ENCODE data around the gene STX2.
A peak's percentile ranks its signal among the peaks of the same experiment; 100 is the strongest.

Gene STX2

DNA sequence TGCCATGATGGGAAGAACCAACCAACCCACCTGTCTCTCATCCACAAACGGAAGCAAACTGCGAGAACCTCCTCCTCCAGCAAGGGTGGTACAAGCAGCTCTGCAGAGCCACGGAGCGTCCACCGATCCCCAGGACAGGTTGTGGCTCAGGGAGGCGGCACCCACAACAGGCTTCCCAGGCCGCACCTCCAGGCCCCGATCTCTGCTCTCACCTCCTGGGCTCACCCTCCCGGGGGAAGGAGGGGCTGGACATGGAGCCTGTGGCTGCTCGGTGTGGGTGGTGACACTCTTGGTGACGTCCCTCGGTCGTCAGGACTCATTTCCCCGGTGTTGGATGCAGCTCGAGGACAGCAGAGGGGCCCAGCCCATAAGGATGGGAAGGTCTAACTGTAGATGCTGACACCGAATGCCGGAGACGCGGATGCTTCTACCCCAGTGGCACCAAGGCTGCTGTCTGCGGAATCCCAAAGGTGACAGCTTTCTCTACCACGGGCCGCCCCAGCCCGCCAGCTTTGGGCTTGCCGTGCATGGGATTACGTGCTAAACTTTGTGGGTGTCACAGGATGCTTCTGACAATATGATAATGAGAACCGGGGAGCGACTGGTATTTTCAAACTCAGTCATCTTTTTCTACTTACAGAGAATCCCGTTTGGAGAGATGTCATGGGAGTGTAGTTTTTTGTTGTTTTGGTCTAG, 58.0 kb downstream of the STX2 start:
- no peak for TF ChIP-seq JUND (IDR thresholded peaks at IDR 0.05; ENCODE audit: low read depth)
- DNase-seq (ENCODE audit: low read depth in 1 of 2, low spot score in 1 of 2) = no peak
- in situ Hi-C loops (cut with HindIII; ENCODE audit: low pct_unique_long_range_greater_than_20kb, low sequenced_read_pairs) = no loop called here

GRCh38 chr12:130780325-130780724, 58.7 kb downstream of the STX2 start:
- no peak for TF ChIP-seq JUND (IDR thresholded peaks at IDR 0.05; ENCODE audit: low read depth)
- in situ Hi-C loops (cut with HindIII; ENCODE audit: low pct_unique_long_range_greater_than_20kb, low sequenced_read_pairs) = no loop called here
- DNase-seq (ENCODE audit: low read depth in 1 of 2, low spot score in 1 of 2) = no peak

DNA sequence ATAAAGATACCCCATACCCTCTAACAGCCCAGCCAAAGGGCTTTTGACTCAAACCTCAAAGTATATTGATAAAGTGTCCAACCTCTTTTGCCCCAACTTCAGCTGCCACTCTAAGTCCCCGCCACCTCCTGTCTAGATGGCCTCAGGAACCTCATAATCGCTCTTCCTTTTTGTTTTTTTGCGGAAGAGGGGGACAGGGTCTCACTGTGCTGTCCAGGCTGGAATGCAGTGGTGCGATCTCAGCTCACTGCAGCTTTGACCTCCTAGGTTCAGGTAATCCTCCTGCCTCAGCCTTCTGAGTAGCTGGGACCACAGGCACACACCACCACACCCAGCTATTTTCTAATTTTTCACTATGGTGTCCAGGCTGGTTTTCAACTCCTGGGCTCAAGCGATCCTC, 60.3 kb downstream of the STX2 start:
- in situ Hi-C loops (cut with HindIII; ENCODE audit: low pct_unique_long_range_greater_than_20kb, low sequenced_read_pairs) = no loop called here
- no peak for TF ChIP-seq JUND (IDR thresholded peaks at IDR 0.05; ENCODE audit: low read depth)
- DNase-seq (ENCODE audit: low read depth in 1 of 2, low spot score in 1 of 2) = no peak

- TF ChIP-seq JUND (IDR thresholded peaks at IDR 0.05; ENCODE audit: low read depth) = no peak
- in situ Hi-C loops (cut with HindIII; ENCODE audit: low pct_unique_long_range_greater_than_20kb, low sequenced_read_pairs) = no loop called here
- no peak for DNase-seq (ENCODE audit: low read depth in 1 of 2, low spot score in 1 of 2)
Observed at GRCh38 chr12:130776857-130777339, 62.2 kb downstream of the STX2 start.

GRCh38 chr12:130775953-130776856, 62.8 kb downstream of the STX2 start:
- DNase-seq (ENCODE audit: low read depth in 1 of 2, low spot score in 1 of 2) = peak; percentile 73 to 75
- in situ Hi-C loops (cut with HindIII; ENCODE audit: low pct_unique_long_range_greater_than_20kb, low sequenced_read_pairs) = no loop called here
- no peak for TF ChIP-seq JUND (IDR thresholded peaks at IDR 0.05; ENCODE audit: low read depth)

DNA sequence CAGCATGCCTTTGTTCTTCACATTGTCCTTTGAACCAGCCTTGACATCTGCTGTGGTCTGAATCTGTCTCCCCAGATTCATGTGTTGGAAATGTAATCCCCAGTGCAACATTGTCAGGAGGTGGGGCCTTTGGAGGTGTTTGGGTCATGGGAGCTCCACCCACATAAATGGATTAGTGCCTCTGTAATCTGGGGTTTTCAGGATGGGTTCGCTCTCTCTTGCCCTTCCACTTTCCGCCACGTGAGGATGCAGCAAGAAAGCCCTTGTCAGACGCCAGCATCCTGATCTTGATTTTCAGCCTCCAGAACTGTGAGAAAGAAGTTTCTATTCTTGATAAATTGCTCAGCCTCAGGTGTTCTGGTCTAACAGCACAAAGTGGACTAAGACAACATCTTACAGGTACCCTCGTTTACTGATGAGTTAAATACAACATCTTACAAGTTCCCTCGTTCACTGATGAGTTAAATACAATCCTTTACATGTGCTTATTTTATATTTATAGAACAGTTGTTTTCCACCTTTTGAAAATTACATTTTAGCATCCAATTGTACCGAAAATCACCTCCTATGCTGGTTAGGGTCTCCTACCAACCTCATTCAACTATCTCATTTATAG, 68.5 kb downstream of the STX2 start:
- in situ Hi-C loops (cut with HindIII; ENCODE audit: low pct_unique_long_range_greater_than_20kb, low sequenced_read_pairs) = no loop called here
- DNase-seq (ENCODE audit: low read depth in 1 of 2, low spot score in 1 of 2) = no peak
- TF ChIP-seq JUND (IDR thresholded peaks at IDR 0.05; ENCODE audit: low read depth) = no peak

- TF ChIP-seq JUND (IDR thresholded peaks at IDR 0.05; ENCODE audit: low read depth) = no peak
- DNase-seq (ENCODE audit: low read depth in 1 of 2, low spot score in 1 of 2) = no peak
- in situ Hi-C loops (cut with HindIII; ENCODE audit: low pct_unique_long_range_greater_than_20kb, low sequenced_read_pairs) = no loop called here
Observed at GRCh38 chr12:130768120-130768519, 70.9 kb downstream of the STX2 start.

- no peak for DNase-seq (ENCODE audit: low read depth in 1 of 2, low spot score in 1 of 2)
- TF ChIP-seq JUND (IDR thresholded peaks at IDR 0.05; ENCODE audit: low read depth) = no peak
- in situ Hi-C loops (cut with HindIII; ENCODE audit: low pct_unique_long_range_greater_than_20kb, low sequenced_read_pairs) = no loop called here
Observed at GRCh38 chr12:130766470-130766869, 72.6 kb downstream of the STX2 start.

DNA sequence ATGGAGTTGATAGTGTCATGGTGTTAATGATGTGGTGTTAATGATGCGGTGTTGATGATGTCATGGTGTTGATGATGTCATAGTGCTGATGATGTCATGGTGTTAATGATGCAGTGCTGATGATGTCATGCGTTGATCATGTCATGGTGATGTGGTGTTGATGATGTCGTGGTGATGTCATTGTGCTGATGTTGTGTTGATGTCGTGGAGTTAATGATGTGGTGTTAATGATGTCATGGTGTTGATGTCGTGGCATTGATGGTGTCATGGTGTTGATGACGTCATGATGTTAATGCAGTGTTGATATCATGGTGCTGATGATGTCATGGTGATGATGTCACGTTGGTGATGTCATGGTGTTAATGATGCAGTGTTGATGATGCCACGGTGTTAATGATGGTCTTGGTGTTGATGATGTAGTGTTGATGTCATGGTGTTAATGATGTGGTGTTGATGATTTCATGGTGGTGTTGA, 73.8 kb downstream of the STX2 start:
- no peak for TF ChIP-seq JUND (IDR thresholded peaks at IDR 0.05; ENCODE audit: low read depth)
- in situ Hi-C loops (cut with HindIII; ENCODE audit: low pct_unique_long_range_greater_than_20kb, low sequenced_read_pairs) = no loop called here
- peak in 1 of 2 experiments; percentile 71 for DNase-seq (ENCODE audit: low read depth in 1 of 2, low spot score in 1 of 2)

- TF ChIP-seq JUND (IDR thresholded peaks at IDR 0.05; ENCODE audit: low read depth) = no peak
- peak in 1 of 2 experiments; percentile 80 for DNase-seq (ENCODE audit: low read depth in 1 of 2, low spot score in 1 of 2)
- in situ Hi-C loops (cut with HindIII; ENCODE audit: low pct_unique_long_range_greater_than_20kb, low sequenced_read_pairs) = no loop called here
Observed at GRCh38 chr12:130764475-130765185, 74.4 kb downstream of the STX2 start.

DNA sequence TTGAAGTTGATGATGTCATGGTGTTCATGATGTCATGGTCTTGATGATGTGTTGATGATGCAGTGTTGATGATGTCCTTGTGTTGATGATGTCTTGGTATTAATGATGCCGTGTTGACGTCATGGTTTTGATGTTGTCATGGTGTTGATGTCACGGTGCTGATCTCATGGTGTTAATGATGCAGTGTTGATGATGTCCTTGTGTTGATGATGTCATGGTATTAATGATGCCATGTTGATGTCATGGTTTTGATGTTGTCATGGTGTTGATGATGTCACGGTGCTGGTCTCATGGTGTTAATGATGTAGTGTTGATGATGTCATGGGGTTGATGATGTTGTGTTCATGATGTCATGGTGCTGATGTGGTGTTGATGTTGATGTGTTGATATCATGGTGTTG, 75.0 kb downstream of the STX2 start:
- peak in 1 of 2 experiments; percentile 70 for DNase-seq (ENCODE audit: low read depth in 1 of 2, low spot score in 1 of 2)
- TF ChIP-seq JUND (IDR thresholded peaks at IDR 0.05; ENCODE audit: low read depth) = no peak
- in situ Hi-C loops (cut with HindIII; ENCODE audit: low pct_unique_long_range_greater_than_20kb, low sequenced_read_pairs) = no loop called here

DNA sequence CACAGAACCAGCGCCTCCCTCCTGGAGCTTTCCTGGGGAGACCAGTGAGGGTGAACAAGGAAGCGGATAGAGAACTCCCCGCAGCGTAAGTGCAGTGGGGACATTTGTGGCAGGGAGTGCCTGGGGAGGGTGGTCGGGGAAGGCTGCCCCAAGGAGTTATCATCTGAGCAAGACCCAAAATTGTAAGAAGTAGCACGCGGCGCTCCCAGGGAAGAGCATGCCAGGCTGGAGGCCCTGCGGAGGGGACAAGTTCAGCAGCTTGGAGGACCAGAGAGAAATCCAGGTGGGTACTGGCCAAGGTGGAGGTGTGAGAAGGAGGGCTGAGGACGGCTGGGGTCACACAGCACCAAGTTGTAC, 76.8 kb downstream of the STX2 start:
- in situ Hi-C loops (cut with HindIII; ENCODE audit: low pct_unique_long_range_greater_than_20kb, low sequenced_read_pairs) = no loop called here
- DNase-seq (ENCODE audit: low read depth in 1 of 2, low spot score in 1 of 2) = no peak
- TF ChIP-seq JUND (IDR thresholded peaks at IDR 0.05; ENCODE audit: low read depth) = no peak
